A673 (cell line): ENCODE measurements around the gene OTUD6A.

Experiments
- CTCF ChIP-seq: fragments of 300-800, 200-600 bp; sonication (generic); conservative IDR thresholded peaks from 2 replicates; pipeline ENCODE4 v1.5.1; 2017; ENCODE audit warnings: low read depth, mild to moderate bottlenecking, antibody characterized with exemption, low read length, moderate library complexity, mixed read lengths
- EZH2 ChIP-seq: fragments of 200-600 bp; sonication (generic); IDR thresholded peaks from 2 replicates; pipeline ENCODE4 v1.6.1; 2017; ENCODE audit warnings: borderline replicate concordance, low read depth, mild to moderate bottlenecking, mixed read lengths, antibody characterized with exemption, low read length; ENCODE audit not compliant: poor library complexity, severe bottlenecking

GRCh38 chrX:70089604-70090297, 27.5 kb downstream of the OTUD6A start:
- TF ChIP-seq CTCF (no peak), EZH2 (no peak)
